ENCODE results near the gene PPP1CB.

Gene PPP1CB

GRCh38 chr2:28745876-28746275 lies 5.8 kb upstream of the PPP1CB start:
- DNase-seq, result no peak

- DNase-seq, result no peak
These were observed 5.1 kb upstream of the PPP1CB start for GRCh38 chr2:28746429-28747111.

DNA sequence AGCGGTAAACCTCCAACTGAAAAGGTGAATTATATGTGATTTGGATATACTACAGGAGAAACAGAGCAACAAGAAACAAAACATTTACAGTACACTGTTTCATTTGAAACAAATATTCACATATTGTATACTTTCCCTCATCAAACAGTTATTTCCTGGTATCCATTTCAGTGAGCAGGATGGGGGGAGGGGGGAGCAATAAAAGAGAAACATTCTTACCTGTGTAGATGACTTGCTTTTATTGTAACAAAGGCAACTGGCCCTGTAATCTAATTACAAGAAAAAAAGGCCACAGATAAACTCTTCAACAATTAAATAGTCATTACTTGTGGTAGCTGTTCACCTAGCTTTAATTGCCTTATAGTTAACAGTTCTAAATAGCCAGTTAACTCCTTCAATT lies 3.9 kb upstream of the PPP1CB start:
- no peak for DNase-seq

DNA sequence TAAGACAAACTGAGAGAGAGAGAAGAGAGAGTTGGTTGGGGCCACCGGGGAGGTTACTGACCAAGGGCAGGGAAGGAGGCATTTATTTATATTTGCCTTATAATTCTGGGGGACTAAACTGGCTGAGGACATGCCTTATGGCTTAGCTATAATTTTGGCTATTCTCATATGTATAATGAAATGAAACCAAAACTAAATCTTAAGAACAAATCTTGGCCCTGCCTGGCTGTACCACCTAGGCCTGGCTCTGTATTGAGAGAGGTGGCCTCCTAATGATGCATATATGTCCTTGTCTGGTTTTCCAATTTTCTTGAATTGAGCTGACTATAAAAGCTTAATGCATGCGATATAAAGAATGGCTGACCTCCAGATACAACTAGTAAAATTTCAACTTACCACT lies 3.5 kb upstream of the PPP1CB start:
- no peak for DNase-seq

DNA sequence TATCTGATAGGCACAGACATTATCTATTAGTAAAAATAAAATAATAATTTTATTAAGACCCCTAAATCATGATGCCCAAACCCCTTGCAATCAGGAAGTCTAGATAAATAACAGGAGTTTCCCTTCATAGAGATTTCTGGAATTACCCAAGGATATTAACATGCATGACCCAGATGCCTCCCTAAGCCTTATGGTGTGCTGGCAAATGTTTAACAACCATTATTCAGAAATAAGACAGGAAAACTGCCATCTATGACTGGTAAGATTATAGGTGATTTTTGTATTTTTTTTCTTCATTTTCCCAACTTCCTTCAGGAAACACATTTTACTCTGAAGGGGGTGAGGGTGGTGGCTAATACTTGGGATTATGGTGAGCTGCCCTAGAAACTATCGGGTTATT lies 2.7 kb upstream of the PPP1CB start:
- no peak for DNase-seq

DNA sequence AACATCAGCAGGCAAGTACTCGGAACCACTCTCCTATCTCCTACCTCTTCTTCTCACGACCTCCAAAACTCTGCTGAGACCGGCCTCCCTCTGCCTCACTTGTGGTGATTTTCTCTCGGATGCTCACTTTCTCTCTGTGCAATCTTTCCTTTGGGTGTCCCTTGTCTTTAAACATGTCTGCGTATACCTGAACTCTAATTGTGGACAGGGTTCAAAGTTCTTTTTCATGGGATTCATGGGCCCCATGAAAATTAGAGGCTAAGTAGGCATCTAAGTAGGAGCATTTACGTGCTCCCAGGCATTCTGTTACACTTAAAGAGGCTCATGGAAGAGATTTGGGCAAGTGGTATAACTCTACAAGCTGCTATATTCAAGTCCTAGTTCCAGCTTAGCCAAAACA lies 2.1 kb upstream of the PPP1CB start:
- no peak for DNase-seq

- DNase-seq, result peak; percentile 37
These were observed 1.0 kb upstream of the PPP1CB start for GRCh38 chr2:28750316-28751251.

DNA sequence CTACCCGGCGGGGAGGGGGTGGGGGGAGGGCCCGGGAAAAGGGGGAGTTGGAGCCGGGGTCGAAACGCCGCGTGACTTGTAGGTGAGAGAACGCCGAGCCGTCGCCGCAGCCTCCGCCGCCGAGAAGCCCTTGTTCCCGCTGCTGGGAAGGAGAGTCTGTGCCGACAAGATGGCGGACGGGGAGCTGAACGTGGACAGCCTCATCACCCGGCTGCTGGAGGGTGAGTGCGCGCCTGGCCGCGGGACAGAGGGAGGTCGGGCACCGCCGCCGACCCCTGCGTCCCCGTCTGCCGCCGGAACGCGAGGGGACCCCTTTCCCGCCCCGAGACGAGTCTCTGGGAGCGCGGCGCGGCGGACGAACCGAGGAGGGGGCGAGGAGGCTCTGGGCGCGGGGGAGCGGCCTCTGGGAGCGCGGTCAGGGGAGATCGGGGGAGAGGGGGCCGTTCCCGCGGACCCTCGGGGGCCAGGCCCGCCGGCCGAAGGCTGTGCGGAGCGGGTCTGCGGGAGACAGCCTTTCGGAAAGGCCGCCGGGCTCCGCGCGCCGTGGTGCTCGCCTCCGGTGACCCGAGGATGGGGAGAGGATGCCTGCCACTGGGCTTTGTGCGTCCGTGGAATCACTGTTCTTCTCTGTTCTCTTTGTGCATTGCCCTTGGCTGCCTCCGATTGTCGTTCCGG lies 463 bp downstream of the PPP1CB start:
- DNase-seq, result peak; percentile 23

GRCh38 chr2:28752631-28753376 lies 1.2 kb downstream of the PPP1CB start:
- DNase-seq, result no peak

- DNase-seq, result no peak
These were observed 2.7 kb downstream of the PPP1CB start for GRCh38 chr2:28754321-28754720.

DNA sequence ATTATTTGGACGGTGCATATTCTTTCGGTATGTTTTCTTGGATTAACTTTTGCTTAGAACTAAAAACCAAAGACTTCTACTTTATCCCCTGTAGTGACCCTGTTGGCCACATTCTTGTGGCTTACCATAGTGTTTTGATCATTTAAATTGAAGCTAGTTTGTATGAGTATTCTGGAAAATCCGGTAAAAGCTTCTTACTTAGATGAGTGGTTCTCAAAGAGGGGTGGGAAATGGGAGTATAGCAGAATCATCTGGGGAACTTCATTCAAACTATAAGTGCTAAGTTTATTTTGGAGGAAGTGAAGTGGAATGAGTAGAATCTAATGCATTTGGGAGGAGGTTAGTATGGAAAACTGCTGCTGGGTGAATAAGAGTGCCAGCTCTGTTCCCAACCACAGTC lies 3.8 kb downstream of the PPP1CB start:
- no peak for DNase-seq

GRCh38 chr2:28758459-28758858 lies 6.8 kb downstream of the PPP1CB start:
- DNase-seq, result no peak

- no peak for DNase-seq
These were observed 9.8 kb downstream of the PPP1CB start for GRCh38 chr2:28761420-28761819.

DNA sequence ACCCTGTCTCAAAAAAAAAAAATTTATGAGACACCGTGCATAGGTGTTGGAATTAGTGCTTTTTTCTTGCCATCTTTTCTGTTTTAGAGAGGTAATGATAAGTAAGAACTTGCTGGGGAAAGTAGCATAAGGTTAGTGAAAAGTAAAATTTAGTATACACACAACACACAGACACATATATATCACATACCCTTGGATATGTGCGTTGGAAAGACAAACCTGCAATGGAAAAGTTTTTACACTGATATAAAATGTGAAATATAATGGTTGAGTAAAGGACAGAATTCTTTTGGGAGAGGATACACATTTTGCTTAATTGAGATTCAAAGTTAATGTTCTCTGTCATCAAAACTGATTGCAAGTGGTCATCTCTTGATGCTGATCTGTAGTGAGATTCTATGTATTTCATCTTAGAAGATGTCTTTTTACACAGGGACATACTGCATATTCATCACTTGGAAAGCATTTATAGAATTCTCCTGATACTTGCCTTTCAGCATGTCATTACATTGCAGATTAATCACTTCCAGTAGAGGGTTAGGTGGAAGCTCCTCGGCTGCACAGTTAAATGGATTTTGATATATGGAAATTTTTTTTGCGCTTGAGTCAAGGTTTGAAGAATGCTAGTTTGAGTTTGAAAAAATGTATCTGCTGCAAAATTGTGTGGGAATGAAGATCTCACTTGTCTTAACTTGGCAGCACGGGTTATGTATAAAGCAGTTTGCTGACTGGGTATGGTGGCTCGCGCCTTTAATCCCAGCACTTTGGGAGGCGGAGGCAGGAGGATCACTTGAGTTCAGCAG lies 13.5 kb downstream of the PPP1CB start:
- no peak for DNase-seq

DNA sequence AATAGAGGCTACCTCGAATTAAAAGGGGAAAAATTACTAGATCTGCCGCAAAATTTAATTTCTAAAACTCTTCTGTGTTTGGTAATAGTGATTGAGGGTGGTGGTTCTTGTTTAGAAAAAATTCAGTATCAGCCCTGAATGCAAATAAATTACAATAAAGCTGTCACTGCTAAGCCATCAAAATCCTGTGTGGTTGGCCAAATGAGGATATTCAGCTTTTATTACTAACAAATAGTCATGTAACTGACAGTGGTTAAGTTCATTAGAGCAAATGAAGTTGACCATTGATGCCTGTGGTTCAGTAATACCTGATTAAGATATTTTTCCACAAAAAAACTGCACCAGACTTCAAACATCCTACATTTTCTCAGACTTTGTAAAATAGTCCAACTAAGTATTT lies 14.4 kb downstream of the PPP1CB start:
- DNase-seq, result no peak

DNA sequence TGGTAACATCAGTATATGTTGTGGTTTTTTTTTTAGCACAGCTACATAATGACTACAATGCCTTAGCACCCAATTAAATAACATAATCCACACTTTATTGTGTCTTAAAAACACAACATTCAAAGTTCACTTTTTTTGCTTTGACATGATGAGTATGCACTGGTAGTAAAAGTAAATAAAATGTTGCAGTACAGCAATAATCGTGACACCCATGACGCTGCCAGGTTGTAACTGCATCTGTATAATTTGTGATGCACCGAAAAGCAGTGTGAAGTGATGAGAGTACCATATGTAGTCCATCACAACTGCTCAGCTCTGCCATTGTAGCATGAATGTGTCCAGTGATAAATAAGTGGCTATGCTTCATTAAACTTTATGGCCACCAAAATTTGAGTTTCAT lies 15.7 kb downstream of the PPP1CB start:
- no peak for DNase-seq

- DNase-seq, result no peak
These were observed 16.8 kb downstream of the PPP1CB start for GRCh38 chr2:28768422-28768821.

DNA sequence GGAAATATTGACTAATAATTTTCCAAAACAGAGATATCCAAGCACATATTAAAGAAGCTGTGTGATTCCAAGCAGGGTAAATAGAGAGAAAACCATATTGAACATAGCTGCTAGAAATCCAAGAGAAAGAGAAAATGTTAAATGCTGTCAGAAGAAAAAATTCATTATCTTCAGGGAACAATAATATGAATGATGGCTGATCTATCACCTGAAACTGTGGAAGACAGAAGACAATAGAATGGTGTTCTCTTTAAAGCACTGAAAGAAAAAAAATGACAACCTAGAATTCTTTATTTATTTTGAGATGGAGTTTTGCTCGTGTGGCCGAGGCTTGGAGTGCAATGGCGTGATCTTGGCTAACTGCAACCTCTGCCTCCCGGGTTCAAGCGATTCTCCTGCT lies 17.3 kb downstream of the PPP1CB start:
- no peak for DNase-seq

DNA sequence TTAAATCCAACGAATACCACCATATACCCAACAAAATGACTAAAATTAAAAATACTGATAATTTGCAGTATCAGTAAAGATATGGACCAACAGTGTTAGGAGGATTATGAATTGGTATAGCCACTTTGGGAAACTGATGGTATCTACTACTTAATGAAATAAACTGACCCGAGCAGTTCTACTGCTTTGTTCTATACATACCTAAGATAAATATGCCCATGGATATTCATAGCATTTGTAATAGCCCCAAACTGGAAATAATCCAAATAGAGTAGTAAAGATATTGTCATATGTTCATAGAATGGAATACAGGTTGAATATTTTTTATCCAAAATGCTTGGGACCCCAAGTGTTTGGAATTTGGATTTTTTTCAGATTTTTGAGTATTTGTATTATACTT lies 20.7 kb downstream of the PPP1CB start:
- no peak for DNase-seq

DNA sequence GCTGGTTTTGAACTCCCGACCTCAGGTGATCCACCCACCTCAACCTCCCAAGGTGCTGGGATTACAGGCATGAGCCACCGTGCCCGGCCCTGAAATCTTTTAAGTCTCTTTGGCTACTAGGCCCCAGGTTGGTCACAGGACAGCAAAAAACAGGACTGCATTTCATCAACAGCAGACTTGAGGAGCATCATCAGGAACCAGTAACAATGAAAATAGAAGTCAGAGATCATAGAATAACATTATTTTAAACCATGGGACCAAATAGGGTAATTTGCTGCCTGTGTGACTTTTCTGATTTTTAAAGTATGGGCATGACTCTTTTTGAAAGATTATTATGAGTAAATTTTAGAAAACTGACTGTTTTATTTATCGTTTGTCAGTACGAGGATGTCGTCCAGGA lies 24.8 kb downstream of the PPP1CB start:
- no peak for DNase-seq

GRCh38 chr2:28778392-28778791 lies 26.8 kb downstream of the PPP1CB start:
- DNase-seq, result no peak

- DNase-seq, result no peak
These were observed 27.4 kb downstream of the PPP1CB start for GRCh38 chr2:28779001-28779400.
